HG02870 (cell line): ENCODE data around the gene TGM5.
"Not testable (repeated sequence)": the region's sequence is repeated elsewhere in the genome, so short reads cannot be mapped to it uniquely, and the experiment has no call there.

Experiments used
- ATAC-seq: cut with Tn5 transposase; IDR thresholded peaks from one replicate; pipeline ENCODE4 v1.9.1; 2021; ENCODE audit warnings: mild to moderate bottlenecking, moderate library complexity; ENCODE audit not compliant: unreplicated experiment

The TGM5 gene

GRCh38 chr15:43246261-43246774 lies 20.4 kb downstream of the TGM5 start:
- no peak for ATAC-seq

GRCh38 chr15:43244092-43244491 lies 22.6 kb downstream of the TGM5 start:
- ATAC-seq: no peak

GRCh38 chr15:43243020-43243645 lies 23.6 kb downstream of the TGM5 start:
- no peak for ATAC-seq

GRCh38 chr15:43242616-43243015 lies 24.1 kb downstream of the TGM5 start:
- no peak for ATAC-seq

- no peak for ATAC-seq
Measured at GRCh38 chr15:43241100-43241499, 25.6 kb downstream of the TGM5 start.

- peak; percentile 56 for ATAC-seq
Measured at GRCh38 chr15:43239732-43240491, 26.8 kb downstream of the TGM5 start.

GRCh38 chr15:43238671-43239131 lies 28.0 kb downstream of the TGM5 start:
- no peak for ATAC-seq

GRCh38 chr15:43237842-43238470 lies 28.8 kb downstream of the TGM5 start:
- ATAC-seq: no peak

GRCh38 chr15:43235536-43235935 lies 31.2 kb downstream of the TGM5 start:
- no peak for ATAC-seq

GRCh38 chr15:43232289-43232874 lies 34.3 kb downstream of the TGM5 start:
- no peak for ATAC-seq

- no peak for ATAC-seq
Measured at GRCh38 chr15:43230640-43231115, 36.0 kb downstream of the TGM5 start.

- ATAC-seq: no peak
Measured at GRCh38 chr15:43229977-43230376, 36.8 kb downstream of the TGM5 start.

GRCh38 chr15:43226436-43227305 lies 40.1 kb downstream of the TGM5 start:
- no peak for ATAC-seq

GRCh38 chr15:43225950-43226255 lies 40.8 kb downstream of the TGM5 start:
- ATAC-seq: not testable (repeated sequence)

- no peak for ATAC-seq
Measured at GRCh38 chr15:43225201-43225949, 41.4 kb downstream of the TGM5 start.

GRCh38 chr15:43221422-43221821 lies 45.3 kb downstream of the TGM5 start:
- no peak for ATAC-seq

- no peak for ATAC-seq
Measured at GRCh38 chr15:43220991-43221403, 45.7 kb downstream of the TGM5 start, which contains the start of gene EPB42. EPB42 (minus strand) TSS chr15:43221018; CDS start chr15:43220825, 193 bp downstream.

- ATAC-seq: no peak
Measured at GRCh38 chr15:43219929-43220928, 46.5 kb downstream of the TGM5 start.
